Measurements from ENCODE around the gene FGGY. TPM values are rescaled to one million over a fixed set of nuclear protein-coding genes. Genes with fewer than 3 reads are reported as not detected.

Gene FGGY
- total and polyA plus RNA-seq, 2 donors (not counting 1 experiment from before 2014, with no cell fraction given) = 6.1 to 38.5 TPM

- ATAC-seq (ENCODE audit: low read depth) (no peak), DNase-seq (no peak)
- Histone ChIP-seq H3K36me3 (replicated peaks in 1 of 2; ENCODE audit: control extremely low read depth in 1 of 2, control insufficient read depth in 1 of 2, extremely low read depth in 1 of 2, insufficient read depth in 2 of 2, low read length in 1 of 2) (no peaks in the 10 kb centered on the region), H3K4me3 (ENCODE audit: control extremely low read depth in 1 of 5, extremely low read depth in 1 of 5, insufficient read depth in 1 of 5, low read depth in 2 of 5, low read length in 4 of 5) (no peak overlapping the region), H3K4me2 (replicated peaks; ENCODE audit: low read depth, low read length, poor library complexity, severe bottlenecking) (no peak overlapping the region), H3K79me2 (ENCODE audit: control insufficient read depth, insufficient read depth, low read length) (no peaks in the 10 kb centered on the region), H3K27me3 (replicated peaks in 1 of 4; ENCODE audit: control extremely low read depth in 1 of 4, control insufficient read depth in 3 of 4, insufficient read depth in 4 of 4, low read length in 3 of 4) (no peaks in the 10 kb centered on the region), H2AFZ (ENCODE audit: insufficient read depth, low read depth, low read length, poor library complexity, severe bottlenecking) (no peak overlapping the region), H3K9me3 (ENCODE audit: control extremely low read depth in 1 of 3, control insufficient read depth in 2 of 3, insufficient read depth in 1 of 3, low read length in 2 of 3) (no peaks in the 10 kb centered on the region), H3K27ac (ENCODE audit: low read length in 2 of 2) (no peak overlapping the region), H3K9ac (ENCODE audit: low read length) (no peak overlapping the region), H4K20me1 (ENCODE audit: control insufficient read depth, insufficient read depth, low read length, poor library complexity, severe bottlenecking) (no peaks in the 10 kb centered on the region), H3K4me1 (ENCODE audit: control insufficient read depth in 2 of 2, insufficient read depth in 2 of 2, low read length in 2 of 2) (peaks cover 6 to 7% of the 10 kb centered on the region in 2 donors)
- Mint-ChIP-seq H3K27me3 (no peaks in the 10 kb centered on the region), H3K4me1 (no peaks in the 10 kb centered on the region), H3K27ac (no peak overlapping the region), H3K4me3 (no peak overlapping the region), H3K9me3 (ENCODE audit: insufficient read depth) (no peaks in the 10 kb centered on the region)
- WGBS (ENCODE audit: insufficient coverage) = 98% methylated on average over 5 of the region's 6 CpGs
- ChIA-PET POLR2A (no interaction called here), CTCF (no interaction called here)
- intact Hi-C loops (cut with micrococcal nuclease) = no loop called here
- TF ChIP-seq CTCF (IDR thresholded peaks at IDR 0.05) (no peak), EZH2 (IDR thresholded peaks at IDR 0.05; ENCODE audit: borderline replicate concordance, insufficient read depth, low read depth, low read length, poor library complexity, severe bottlenecking) (no peak)
Observed at GRCh38 chr1:59414406-59415133, 117.7 kb downstream of the FGGY start.

GRCh38 chr1:59415286-59415850, 118.5 kb downstream of the FGGY start:
- ChIA-PET CTCF (no interaction called here), POLR2A (no interaction called here)
- no peaks in the 10 kb centered on the region for H3K9me3 ChIP-seq (ENCODE audit: control extremely low read depth in 1 of 3, control insufficient read depth in 2 of 3, insufficient read depth in 1 of 3, low read length in 2 of 3)
- peaks cover 6 to 7% of the 10 kb centered on the region in 2 donors for H3K4me1 ChIP-seq (ENCODE audit: control insufficient read depth in 2 of 2, insufficient read depth in 2 of 2, low read length in 2 of 2)
- H2AFZ ChIP-seq (ENCODE audit: insufficient read depth, low read depth, low read length, poor library complexity, severe bottlenecking) = no peak overlapping the region
- H4K20me1 ChIP-seq (ENCODE audit: control insufficient read depth, insufficient read depth, low read length, poor library complexity, severe bottlenecking) = no peaks in the 10 kb centered on the region
- ATAC-seq (ENCODE audit: low read depth) = no peak
- DNase-seq = no peak
- Mint-ChIP-seq H3K27ac (no peak overlapping the region), H3K27me3 (no peaks in the 10 kb centered on the region), H3K4me3 (no peak overlapping the region), H3K4me1 (no peaks in the 10 kb centered on the region), H3K9me3 (ENCODE audit: insufficient read depth) (no peaks in the 10 kb centered on the region)
- H3K27me3 ChIP-seq (replicated peaks in 1 of 4; ENCODE audit: control extremely low read depth in 1 of 4, control insufficient read depth in 3 of 4, insufficient read depth in 4 of 4, low read length in 3 of 4) = no peaks in the 10 kb centered on the region
- no peak overlapping the region for H3K4me3 ChIP-seq (ENCODE audit: control extremely low read depth in 1 of 5, extremely low read depth in 1 of 5, insufficient read depth in 1 of 5, low read depth in 2 of 5, low read length in 4 of 5)
- H3K4me2 ChIP-seq (replicated peaks; ENCODE audit: low read depth, low read length, poor library complexity, severe bottlenecking) = no peak overlapping the region
- 100% methylated on average over 3 of the region's 5 CpGs for WGBS (ENCODE audit: insufficient coverage)
- H3K36me3 ChIP-seq (replicated peaks in 1 of 2; ENCODE audit: control extremely low read depth in 1 of 2, control insufficient read depth in 1 of 2, extremely low read depth in 1 of 2, insufficient read depth in 2 of 2, low read length in 1 of 2) = no peaks in the 10 kb centered on the region
- H3K79me2 ChIP-seq (ENCODE audit: control insufficient read depth, insufficient read depth, low read length) = no peaks in the 10 kb centered on the region
- H3K9ac ChIP-seq (ENCODE audit: low read length) = no peak overlapping the region
- no peak for TF ChIP-seq CTCF (IDR thresholded peaks at IDR 0.05)
- no peak for TF ChIP-seq EZH2 (IDR thresholded peaks at IDR 0.05; ENCODE audit: borderline replicate concordance, insufficient read depth, low read depth, low read length, poor library complexity, severe bottlenecking)
- intact Hi-C loops (cut with micrococcal nuclease) = no loop called here
- no peak overlapping the region for H3K27ac ChIP-seq (ENCODE audit: low read length in 2 of 2)
